Measurements from ENCODE around the gene NMUR1. TPM values are rescaled to one million over a fixed set of nuclear protein-coding genes. Genes with fewer than 3 reads are reported as not detected.
A peak's percentile ranks its signal among the peaks of the same experiment; 100 is the strongest.

Gene NMUR1
- total RNA-seq, 1 donor from 2014 or later = not detected

DNA sequence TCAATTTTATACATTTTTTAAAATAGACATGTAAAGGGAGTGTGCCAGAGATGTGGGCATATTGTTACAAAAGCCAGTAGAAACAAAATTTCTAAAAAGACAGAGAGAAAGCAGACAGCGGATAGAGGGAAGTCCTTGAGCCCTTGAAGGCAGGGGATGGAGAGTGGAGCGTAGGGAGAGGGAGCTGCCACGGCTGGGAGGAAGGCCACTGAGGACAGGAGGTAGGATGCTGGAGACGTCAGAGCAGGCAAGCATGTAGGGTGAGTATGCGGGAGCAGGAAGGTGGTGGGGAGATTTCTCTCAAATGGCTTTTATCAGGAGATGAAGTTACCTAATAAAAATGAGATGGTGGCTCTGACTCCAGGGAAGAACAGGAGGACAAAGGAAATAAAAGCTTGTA lies 41.9 kb downstream of the NMUR1 start:
- no peak for DNase-seq (ENCODE audit: low read depth)

DNA sequence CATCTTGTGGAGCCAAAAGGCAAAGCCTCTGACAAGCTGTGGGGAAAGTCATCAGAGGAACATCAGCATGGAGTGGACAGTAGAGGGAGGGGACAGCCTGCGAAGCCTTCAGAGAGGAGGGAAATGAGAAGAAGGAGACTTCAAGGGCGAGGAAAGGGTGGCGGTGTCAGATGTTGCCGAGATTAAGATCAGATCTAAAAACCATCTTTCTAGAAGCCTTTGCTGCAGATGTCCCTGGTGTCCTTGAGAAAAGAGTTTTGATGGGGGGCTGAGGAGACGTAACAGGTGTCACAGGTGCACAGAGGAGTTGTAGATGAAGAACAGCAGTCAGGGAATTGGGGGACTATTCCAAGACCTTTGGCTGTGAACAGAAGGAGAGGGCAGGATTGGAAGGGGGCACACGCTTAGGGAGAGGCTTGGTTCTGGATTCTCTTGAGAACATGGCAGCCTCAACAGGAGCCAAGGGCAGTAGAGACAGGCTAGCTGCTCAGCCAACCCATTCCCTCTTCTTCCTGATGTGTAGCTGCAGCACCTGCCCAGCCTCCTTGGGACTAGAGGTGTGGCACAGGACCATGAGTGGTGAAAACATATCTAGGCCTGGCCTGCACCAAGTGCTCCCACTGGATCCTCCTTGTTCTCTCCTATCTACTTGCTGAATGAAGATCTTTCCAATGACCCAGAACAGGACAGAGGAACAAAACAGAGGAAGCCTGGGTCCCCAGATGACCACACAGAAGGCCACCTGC lies 43.2 kb downstream of the NMUR1 start:
- DNase-seq (ENCODE audit: low read depth) = no peak

DNA sequence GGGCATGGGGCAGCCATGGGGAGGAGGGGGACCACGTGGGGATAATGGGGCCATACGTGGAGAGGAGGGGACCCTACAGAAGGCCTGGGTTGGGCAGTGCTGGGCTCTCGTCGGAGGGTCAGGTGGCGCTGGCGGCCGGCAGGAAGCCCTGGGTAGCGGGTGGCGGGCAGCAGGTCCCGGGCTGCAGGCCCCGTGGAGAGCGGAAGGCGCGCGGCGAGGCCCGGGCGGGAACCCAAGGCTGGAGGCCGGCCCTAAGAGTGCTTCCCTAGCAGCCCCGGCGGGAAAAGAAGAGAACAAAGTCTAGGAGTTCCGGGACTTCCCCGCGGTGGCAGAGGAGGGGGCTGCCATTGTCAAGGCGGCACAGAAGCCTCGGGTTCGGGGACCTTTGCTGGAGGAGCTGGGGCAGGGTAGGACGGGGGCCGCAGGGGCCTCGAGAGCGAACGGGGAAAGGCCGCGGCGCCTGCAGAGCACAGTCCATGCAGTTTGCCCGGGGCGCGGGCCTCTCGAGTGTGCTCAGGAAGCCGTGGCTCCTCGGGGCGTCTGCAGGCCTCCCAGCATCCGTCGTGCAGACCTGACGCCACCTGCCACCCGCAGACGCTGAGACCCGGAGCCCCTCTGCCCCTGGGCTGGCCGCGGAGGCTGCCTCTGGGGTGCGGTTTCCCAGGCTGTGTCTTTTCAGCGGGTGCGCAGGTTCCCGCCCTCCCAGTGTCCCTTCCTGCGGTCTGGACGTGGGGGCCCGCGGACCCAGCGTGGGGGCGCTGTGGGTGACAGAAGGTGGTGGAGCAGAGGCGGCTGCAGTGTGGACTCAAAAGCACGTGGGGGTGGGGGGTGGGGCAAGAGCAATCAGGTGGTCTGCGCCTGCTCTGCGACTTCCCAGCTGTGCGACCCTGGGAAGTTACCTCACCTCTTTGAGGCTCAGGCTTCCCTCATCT lies 46.6 kb downstream of the NMUR1 start:
- no peak for DNase-seq (ENCODE audit: low read depth)

DNA sequence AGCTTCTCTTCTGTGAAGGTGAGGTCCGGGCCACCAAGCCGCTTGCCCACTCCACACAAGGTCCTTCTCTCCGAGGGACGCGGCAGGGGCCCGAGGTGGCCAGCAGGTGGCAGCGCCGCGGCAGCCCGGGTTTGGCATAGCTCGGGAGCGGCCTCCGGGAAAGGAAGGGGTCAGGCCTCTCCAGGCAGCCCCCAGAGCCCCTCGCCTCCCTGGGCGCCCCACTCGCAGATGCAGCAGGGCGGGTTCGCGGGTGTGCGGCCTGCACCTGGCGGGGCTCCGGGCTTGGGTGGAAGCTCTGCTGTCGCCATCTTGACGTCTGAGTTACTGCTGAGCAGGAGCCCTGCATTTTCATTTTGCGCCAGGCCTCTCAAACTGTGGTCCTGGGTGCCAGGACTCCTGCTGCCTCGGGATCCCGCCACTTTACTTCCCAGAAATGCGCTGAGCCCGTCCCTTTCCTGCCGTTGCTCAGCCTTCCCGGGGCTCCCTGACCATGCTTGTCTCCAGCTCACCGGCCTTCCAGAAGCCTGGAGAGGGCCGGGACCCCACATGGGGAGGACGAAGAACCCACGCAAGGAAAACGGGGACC lies 47.3 kb downstream of the NMUR1 start:
- DNase-seq (ENCODE audit: low read depth) = peak; percentile 63

DNA sequence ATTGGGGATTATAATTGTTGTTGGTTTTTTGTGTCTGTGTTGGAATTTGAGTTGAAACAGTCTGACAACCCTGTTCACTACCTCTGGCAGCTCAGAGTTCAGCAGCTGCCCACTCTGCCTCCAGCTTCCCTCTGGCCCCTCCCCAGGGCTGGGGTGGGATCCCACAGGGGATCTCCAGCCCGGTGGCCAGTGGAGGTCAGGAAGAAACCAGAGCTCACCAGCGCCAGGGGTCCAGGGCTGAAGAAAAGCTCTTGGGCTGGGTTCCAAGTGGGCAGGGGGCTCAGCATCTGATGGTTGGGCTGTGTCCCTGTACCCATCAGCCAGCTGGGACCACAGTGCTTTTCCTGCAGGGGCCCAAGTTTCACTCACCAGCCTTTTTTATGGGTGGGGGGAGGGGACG lies 49.5 kb downstream of the NMUR1 start:
- no peak for DNase-seq (ENCODE audit: low read depth)

DNA sequence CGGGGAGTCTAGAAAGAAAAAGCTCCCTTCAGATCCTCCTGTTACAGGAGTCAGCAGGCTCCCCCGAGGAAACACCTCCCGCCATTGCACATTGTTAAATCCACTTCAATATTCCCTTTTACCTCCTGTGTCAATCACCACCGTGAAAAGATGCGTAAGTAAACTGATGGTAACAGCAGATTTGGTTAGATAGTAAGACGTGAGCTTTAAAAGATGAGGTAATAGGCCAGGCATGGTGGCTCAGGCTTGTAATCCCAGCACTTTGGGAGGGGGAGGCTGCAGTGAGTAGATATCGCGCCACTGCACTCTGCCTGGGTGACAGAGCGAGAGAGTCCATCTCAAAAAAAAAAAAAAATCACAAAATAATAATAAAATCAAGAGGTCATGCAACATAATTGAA lies 50.8 kb downstream of the NMUR1 start:
- no peak for DNase-seq (ENCODE audit: low read depth)

DNA sequence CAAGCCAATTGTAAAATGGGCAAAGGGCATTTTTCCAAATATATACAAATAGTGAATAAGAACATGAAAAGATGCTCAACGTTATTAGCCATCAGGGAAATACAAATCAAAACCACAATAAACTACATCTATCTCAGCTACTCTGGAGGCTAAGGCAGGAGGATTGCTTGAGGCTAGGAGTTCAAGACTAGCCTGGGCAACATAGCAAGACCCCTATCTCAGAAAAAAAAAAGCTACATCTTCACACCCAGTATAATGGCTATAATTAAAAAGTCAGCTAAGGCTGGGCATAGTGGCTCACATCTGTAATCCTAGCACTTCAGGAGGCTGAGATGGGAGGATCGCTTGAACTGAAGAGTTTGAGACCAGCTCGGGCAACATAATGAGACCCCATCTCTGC lies 53.3 kb downstream of the NMUR1 start:
- no peak for DNase-seq (ENCODE audit: low read depth)

DNA sequence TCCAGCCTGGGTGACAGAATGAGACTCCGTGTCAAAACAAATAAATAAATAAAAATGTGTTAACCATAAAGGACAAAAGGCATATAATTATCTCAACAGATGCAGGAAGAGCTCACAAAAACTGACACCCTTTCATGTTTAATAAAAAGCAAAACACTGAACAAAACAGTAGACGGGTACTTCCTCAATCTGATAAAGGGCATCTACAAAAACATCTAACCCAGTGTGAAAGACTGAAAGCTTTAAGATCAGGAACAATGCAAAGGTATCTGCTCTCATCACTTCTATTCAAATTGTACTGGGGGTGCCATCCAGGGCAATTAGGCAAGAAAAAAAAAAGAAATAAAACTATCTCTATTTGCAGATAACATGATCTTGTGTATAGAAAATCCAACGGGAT lies 54.3 kb downstream of the NMUR1 start:
- no peak for DNase-seq (ENCODE audit: low read depth)

Other genes with a start within 250 kb of the NMUR1 start
- 0.10 TPM in 1 of 2 replicates, not detected in the other for gene B3GNT7, start 134.7 kb downstream of the NMUR1 start, total RNA-seq
- 148 and 165 TPM in 2 replicates for gene NCL, start 66.0 kb downstream of the NMUR1 start, total RNA-seq
- not detected in 2 replicates for gene TEX44, start 62.4 kb upstream of the NMUR1 start, total RNA-seq
- gene PTMA, start 178.1 kb upstream of the NMUR1 start, total RNA-seq = 274 and 313 TPM in 2 replicates